HT1080 (cell line): ENCODE data around the gene TPK1. TPM values are rescaled to one million over a fixed set of nuclear protein-coding genes. Genes with fewer than 3 reads are reported as not detected.
A peak's percentile ranks its signal among the peaks of the same experiment; 100 is the strongest.
"Not testable (repeated sequence)": the region's sequence is repeated elsewhere in the genome, so short reads cannot be mapped to it uniquely, and the experiment has no call there.

Experiments
- DNase-seq: peaks from one replicate; pipeline ENCODE4 v3.0.0-alpha.2; 2015; ENCODE audit warnings: low read depth
- total RNA-seq: library from RNA; depleted of rRNA; stranded (reverse); fragments of >200 nt; shearing (Covaris generic); gene quantifications from 2 replicates; pipeline ENCODE4 v1.2.3, GENCODE V29; 2014

The TPK1 gene
- total RNA-seq, 1 experiment from 2014 or later, result 9.0 TPM

- DNase-seq, result no peak
These were observed 194.3 kb downstream of the TPK1 start for GRCh38 chr7:144641389-144642044.

GRCh38 chr7:144632724-144633123, 203.1 kb downstream of the TPK1 start:
- no peak for DNase-seq

- DNase-seq, result no peak
These were observed 206.3 kb downstream of the TPK1 start for GRCh38 chr7:144629598-144629997.

- DNase-seq, result no peak
These were observed 206.8 kb downstream of the TPK1 start for GRCh38 chr7:144629011-144629410.

- DNase-seq, result peak; percentile 10
These were observed 207.7 kb downstream of the TPK1 start for GRCh38 chr7:144628176-144628575.

GRCh38 chr7:144622745-144623144, 213.1 kb downstream of the TPK1 start:
- DNase-seq, result no peak

- DNase-seq, result no peak
These were observed 229.6 kb downstream of the TPK1 start for GRCh38 chr7:144606261-144606660.

GRCh38 chr7:144596953-144597352, 238.9 kb downstream of the TPK1 start:
- no peak for DNase-seq

GRCh38 chr7:144594580-144594979, 241.3 kb downstream of the TPK1 start:
- no peak for DNase-seq

- DNase-seq, result no peak
These were observed 247.2 kb downstream of the TPK1 start for GRCh38 chr7:144588559-144589051.

- no peak for DNase-seq
These were observed 248.2 kb downstream of the TPK1 start for GRCh38 chr7:144587701-144588100.

- DNase-seq, result no peak
These were observed 251.1 kb downstream of the TPK1 start for GRCh38 chr7:144584726-144585125.

- no peak for DNase-seq
These were observed 256.2 kb downstream of the TPK1 start for GRCh38 chr7:144579687-144580086.

- no peak for DNase-seq
These were observed 260.4 kb downstream of the TPK1 start for GRCh38 chr7:144575456-144575855.

GRCh38 chr7:144574753-144575152, 261.1 kb downstream of the TPK1 start:
- not testable (repeated sequence) for DNase-seq

- DNase-seq, result no peak
These were observed 267.6 kb downstream of the TPK1 start for GRCh38 chr7:144568233-144568632.

- no peak for DNase-seq
These were observed 270.3 kb downstream of the TPK1 start for GRCh38 chr7:144565586-144565985.

GRCh38 chr7:144549861-144550260, 286.0 kb downstream of the TPK1 start:
- no peak for DNase-seq

GRCh38 chr7:144548556-144548955, 287.3 kb downstream of the TPK1 start:
- no peak for DNase-seq

GRCh38 chr7:144547888-144548287, 288.0 kb downstream of the TPK1 start:
- no peak for DNase-seq

- DNase-seq, result no peak
These were observed 289.1 kb downstream of the TPK1 start for GRCh38 chr7:144546782-144547181.

GRCh38 chr7:144545330-144545729, 290.5 kb downstream of the TPK1 start:
- DNase-seq, result no peak

- DNase-seq, result no peak
These were observed 301.0 kb downstream of the TPK1 start for GRCh38 chr7:144534655-144535395.
